C1 segment of cervical spinal cord (tissue), 14 donors: Measurements from ENCODE around the gene PFKFB3.
"Not testable (repeated sequence)": the region's sequence is repeated elsewhere in the genome, so short reads cannot be mapped to it uniquely, and the experiment has no call there.

Source experiments
- DNase-seq, 14 donors: peaks; one replicate each; lab custom pipeline; 2025; lab: John Stamatoyannopoulos, UW

Gene PFKFB3

GRCh38 chr10:6177880-6178281, 24.9 kb upstream of the PFKFB3 start:
- no peak for DNase-seq

GRCh38 chr10:6178581-6178980, 24.2 kb upstream of the PFKFB3 start:
- no peak for DNase-seq

- DNase-seq: no peak
These were observed 23.7 kb upstream of the PFKFB3 start for GRCh38 chr10:6179078-6179477.

- DNase-seq: no peak
These were observed 22.1 kb upstream of the PFKFB3 start for GRCh38 chr10:6180480-6181110.

GRCh38 chr10:6181249-6181648, 21.5 kb upstream of the PFKFB3 start:
- DNase-seq: no peak

- peak in 1 of 14 donors; percentile 55 for DNase-seq
These were observed 20.2 kb upstream of the PFKFB3 start for GRCh38 chr10:6182454-6183098.

- DNase-seq: no peak
These were observed 17.6 kb upstream of the PFKFB3 start for GRCh38 chr10:6185039-6185716.

GRCh38 chr10:6186894-6187256, 15.9 kb upstream of the PFKFB3 start:
- no peak for DNase-seq

- DNase-seq: no peak
These were observed 15.5 kb upstream of the PFKFB3 start for GRCh38 chr10:6187278-6187677.

- DNase-seq: not testable (repeated sequence)
These were observed 12.7 kb upstream of the PFKFB3 start for GRCh38 chr10:6190033-6190432.

GRCh38 chr10:6191147-6191546, 11.6 kb upstream of the PFKFB3 start:
- DNase-seq: no peak

GRCh38 chr10:6191569-6191968, 11.2 kb upstream of the PFKFB3 start:
- no peak for DNase-seq

GRCh38 chr10:6193342-6193741, 9.4 kb upstream of the PFKFB3 start:
- not testable (repeated sequence) for DNase-seq

GRCh38 chr10:6194311-6194710, 8.4 kb upstream of the PFKFB3 start:
- DNase-seq: no peak

- no peak for DNase-seq
These were observed 7.4 kb upstream of the PFKFB3 start for GRCh38 chr10:6195376-6195775.

- no peak for DNase-seq
These were observed 6.9 kb upstream of the PFKFB3 start for GRCh38 chr10:6195846-6196245.

- not testable (repeated sequence) for DNase-seq
These were observed 6.2 kb upstream of the PFKFB3 start for GRCh38 chr10:6196524-6196923.

GRCh38 chr10:6197321-6197720, 5.4 kb upstream of the PFKFB3 start:
- DNase-seq: no peak

GRCh38 chr10:6198171-6198570, 4.6 kb upstream of the PFKFB3 start:
- DNase-seq: no peak

- no peak for DNase-seq
These were observed 3.5 kb upstream of the PFKFB3 start for GRCh38 chr10:6199131-6199733.

GRCh38 chr10:6200440-6200733, 2.3 kb upstream of the PFKFB3 start:
- no peak for DNase-seq

GRCh38 chr10:6200734-6201515, 1.8 kb upstream of the PFKFB3 start:
- DNase-seq: peak in 3 of 14 donors; percentile 48 to 63 (median 49)
